Endothelial cell of umbilical vein (primary cell): ENCODE measurements around the gene CAMK2D. TPM values are rescaled to one million over a fixed set of nuclear protein-coding genes. Genes with fewer than 3 reads are reported as not detected.

Source experiments
- BruUV-seq: library from RNA; stranded (reverse); fragments of 400-500 nt; replicated peaks from 2 replicates; lab custom pipeline; 2021; lab: Mats Ljungman, UMichigan
- CTCF ChIA-PET: fragments of 300-600, 350-600 bp; sonication (Branson Sonifier 250); formaldehyde crosslinking; loops from one replicate; lab custom pipeline; 2021; ENCODE audit warnings: antibody characterized with exemption, inconsistent platforms; lab: Charles Lee
- POLR2A ChIA-PET: fragments of 300-600, 350-600 bp; sonication (Branson Sonifier 250); formaldehyde crosslinking; loops from one replicate; lab custom pipeline; 2021; ENCODE audit warnings: antibody characterized with exemption, inconsistent platforms; lab: Charles Lee
- DNase-seq: peaks from one replicate; pipeline ENCODE4 v3.0.0-alpha.2; 2011; ENCODE audit warnings: low read depth, low spot score
- FAIRE-seq: peaks from 2 replicates; lab custom pipeline; 2011; peaks lifted over from hg19 to GRCh38; lab: Jason Lieb, UNC
- H2AFZ ChIP-seq: 2 replicates; pipeline ENCODE4 v1.6.0; 2012; ENCODE audit warnings: low read depth, low read length, control low read depth, inconsistent platforms
- H3K27ac ChIP-seq: 2 replicates; pipeline ENCODE4 v1.5.1; 2011; ENCODE audit warnings: low read depth, mild to moderate bottlenecking, control low read depth, low read length, moderate library complexity; ENCODE audit not compliant: insufficient read depth
- H3K27me3 ChIP-seq, 2 experiments: 2 replicates each; pipeline versions ENCODE4 v1.6.0 to v1.6.1; 2011; ENCODE audit warnings: low read length in 2 of 2, mixed read lengths in 1 of 2; ENCODE audit not compliant: control insufficient read depth in 2 of 2, insufficient read depth in 2 of 2
- H3K36me3 ChIP-seq, 2 experiments: 2 replicates in 1 of 2; 3 replicates in 1 of 2; pipeline ENCODE4 v1.5.1; 2011; ENCODE audit warnings: low read length in 2 of 2, mild to moderate bottlenecking in 1 of 2, moderate library complexity in 1 of 2; ENCODE audit not compliant: control insufficient read depth in 2 of 2, insufficient read depth in 2 of 2; ENCODE audit errors: extremely low read depth in 1 of 2
- H3K4me1 ChIP-seq: 3 replicates; pipeline ENCODE4 v1.5.1; 2011; ENCODE audit warnings: mild to moderate bottlenecking, low read length; ENCODE audit not compliant: control insufficient read depth, insufficient read depth; ENCODE audit errors: extremely low read depth
- H3K4me2 ChIP-seq: 2 replicates; pipeline ENCODE4 v1.6.1; 2011; ENCODE audit warnings: low read length, control low read depth, mixed read lengths; ENCODE audit not compliant: insufficient read depth
- H3K4me3 ChIP-seq, 3 experiments: fragments of 200-600 bp in 1 of 3; sonication (generic), shearing (Covaris generic) in 1 of 3; replicated peaks in 1 of 3; 2 replicates each; pipeline ENCODE4 v1.5.1; 2011 to 2016; ENCODE audit warnings: control low read depth in 3 of 3, low read length in 3 of 3, mild to moderate bottlenecking in 2 of 3, inconsistent platforms in 1 of 3, low read depth in 1 of 3, moderate library complexity in 1 of 3; ENCODE audit not compliant: insufficient read depth in 1 of 3
- H3K79me2 ChIP-seq: 2 replicates; pipeline ENCODE4 v1.6.0; 2012; ENCODE audit warnings: low read length, inconsistent platforms; ENCODE audit not compliant: control insufficient read depth, insufficient read depth
- H3K9ac ChIP-seq: replicated peaks from 2 replicates; pipeline ENCODE3; 2011; ENCODE audit warnings: low read length, control low read depth; ENCODE audit not compliant: insufficient read depth; ENCODE audit errors: extremely low read depth
- H3K9me1 ChIP-seq: replicated peaks from 3 replicates; pipeline ENCODE4 v1.6.0; 2011; ENCODE audit warnings: mild to moderate bottlenecking, low read length; ENCODE audit not compliant: control insufficient read depth, insufficient read depth; ENCODE audit errors: extremely low read depth
- H3K9me3 ChIP-seq: replicated peaks from 2 replicates; pipeline ENCODE4 v1.5.1; 2012; ENCODE audit warnings: low read length, inconsistent platforms; ENCODE audit not compliant: control insufficient read depth, insufficient read depth
- H4K20me1 ChIP-seq: replicated peaks from 2 replicates; pipeline ENCODE3; 2011; ENCODE audit warnings: mild to moderate bottlenecking, low read length; ENCODE audit not compliant: control insufficient read depth, insufficient read depth; ENCODE audit errors: extremely low read depth
- CTCF ChIP-seq, 2 donors: IDR thresholded peaks; 1 replicate in 1 of 2; 2 replicates in 1 of 2; pipeline ENCODE4 v1.5.1; 2011; ENCODE audit warnings: low read length in 2 of 2, mild to moderate bottlenecking in 2 of 2, moderate library complexity in 2 of 2, control low read depth in 1 of 2, inconsistent platforms in 1 of 2, low read depth in 1 of 2; ENCODE audit not compliant: insufficient read depth in 1 of 2; ENCODE audit errors: extremely low read depth in 1 of 2
- EZH2 ChIP-seq: IDR thresholded peaks from 2 replicates; pipeline ENCODE4 v1.6.1; 2012; ENCODE audit warnings: borderline replicate concordance, low read depth, mild to moderate bottlenecking, moderate library complexity, low read length, inconsistent platforms; ENCODE audit not compliant: severe bottlenecking
- FOS ChIP-seq: IDR thresholded peaks from 2 replicates; pipeline ENCODE4 v1.6.1; 2011; ENCODE audit warnings: mild to moderate bottlenecking, low read length, moderate library complexity, borderline replicate concordance; ENCODE audit not compliant: insufficient read depth
- GATA2 ChIP-seq: IDR thresholded peaks from 2 replicates; pipeline ENCODE4 v1.7.0; 2011; ENCODE audit warnings: low read depth, mild to moderate bottlenecking, moderate library complexity, mixed read lengths, low read length; ENCODE audit not compliant: insufficient read length, insufficient read depth
- JUN ChIP-seq: IDR thresholded peaks from 2 replicates; pipeline ENCODE4 v1.6.1; 2011; ENCODE audit warnings: borderline replicate concordance, low read depth; ENCODE audit not compliant: insufficient read length, insufficient read depth
- MAX ChIP-seq: IDR thresholded peaks from 2 replicates; pipeline ENCODE4 v1.6.1; 2011; ENCODE audit not compliant: insufficient read depth, insufficient read length
- MYC ChIP-seq: IDR thresholded peaks from one replicate; pipeline ENCODE4 v1.6.1; 2011; ENCODE audit warnings: mild to moderate bottlenecking, low read depth, low read length
- POLR2A ChIP-seq: IDR thresholded peaks from 2 replicates; pipeline ENCODE4 v1.6.1; 2012; ENCODE audit warnings: low read depth, mild to moderate bottlenecking, control low read depth, low read length
- POLR2AphosphoS5 ChIP-seq: IDR thresholded peaks from 2 replicates; pipeline ENCODE4 v1.6.1; 2012; ENCODE audit warnings: low read depth, mild to moderate bottlenecking, control low read depth, low read length, moderate library complexity; ENCODE audit not compliant: insufficient read depth
- dilution Hi-C: fragments of 300-500 bp; cut with MboI; formaldehyde crosslinking; loops from one replicate; pipeline ENCODE4 v1.15.0; 2019; ENCODE audit warnings: low sequenced_read_pairs; ENCODE audit not compliant: extremely low pct_ligation_motif_present
- intact Hi-C: fragments of 100-400 bp; cut with micrococcal nuclease; formaldehyde crosslinking; loops from one replicate; pipeline ENCODE4 v1.10.0; 2022
- polyA plus RNA-seq, 4 experiments: library from polyadenylated mRNA; depleted of rRNA in 3 of 4; stranded (reverse) in 3 of 4; unstranded in 1 of 4; fragments of >200 nt; gene quantifications; 2 replicates each; pipeline versions ENCODE4 v1.2.1 to v1.2.3, GENCODE V29; 2011 to 2012; ENCODE audit warnings: missing spikeins in 1 of 4
- total RNA-seq: library from RNA; stranded (reverse); gene quantifications from 2 replicates; pipeline ENCODE4 v1.2.3, GENCODE V29; 2021

Gene CAMK2D
- total and polyA plus RNA-seq, 2 donors (not counting 3 experiments of a cell fraction or from before 2014, with no cell fraction given), result 10.4 to 30.7 TPM

GRCh38 chr4:113442826-113443225 is 318.7 kb downstream of the CAMK2D start:
- Histone ChIP-seq H3K9me3 (no peaks in the 10 kb centered on the region), H3K4me2 (no peak overlapping the region), H3K9ac (no peak overlapping the region), H3K27ac (no peak overlapping the region), H3K4me3 (no peak overlapping the region), H3K4me1 (peaks cover 22% of the 10 kb centered on the region), H3K36me3 (no peaks in the 10 kb centered on the region), H2AFZ (no peak overlapping the region), H3K27me3 (no peaks in the 10 kb centered on the region), H4K20me1 (no peaks in the 10 kb centered on the region), H3K79me2 (no peaks in the 10 kb centered on the region), H3K9me1 (no peaks in the 10 kb centered on the region)
- BruUV-seq, result no TSS peak
- intact Hi-C loops, result no loop called here
- DNase-seq, result no peak
- ChIA-PET CTCF (interaction anchor here (0.6 to 2.5 kb wide), 2 partner anchors 25 to 99 kb away, joined by 3 to 8 read pairs; no protein-coding TSS in a partner anchor), POLR2A (interaction anchor here (0.6 to 0.7 kb wide), 2 partner anchors 20 to 29 kb away, joined by 3 to 5 read pairs; no protein-coding TSS in a partner anchor)
- TF ChIP-seq MYC, result no peak
- no peak for TF ChIP-seq JUN
- TF ChIP-seq FOS, result no peak
- TF ChIP-seq EZH2, result no peak
- TF ChIP-seq POLR2AphosphoS5, result no peak
- no peak for TF ChIP-seq GATA2
- no peak for TF ChIP-seq CTCF (IDR thresholded peaks at IDR 0.05; ENCODE audit: extremely low read depth in 1 of 2, insufficient read depth in 1 of 2, low read depth in 1 of 2, low read length in 2 of 2)
- no peak for TF ChIP-seq POLR2A
- no peak for TF ChIP-seq MAX
- dilution Hi-C loops, result no loop called here
- no peak for FAIRE-seq
